DOHH2 (cell line): ENCODE measurements around the gene IFITM10.

Experiments used
- H3F3A ChIP-seq: fragments of 200-600 bp; sonication (generic), shearing (Covaris generic); 2 replicates; pipeline ENCODE4 v1.6.0; 2016; ENCODE audit warnings: antibody characterized with exemption, mild to moderate bottlenecking; ENCODE audit not compliant: control insufficient read depth, insufficient read depth
- H3K27ac ChIP-seq: fragments of 200-600 bp; sonication (generic); 2 replicates; pipeline ENCODE4 v1.5.1; 2014; ENCODE audit warnings: low read depth, mild to moderate bottlenecking, low read length, moderate library complexity
- H3K27me3 ChIP-seq: fragments of 200-600 bp; sonication (generic); 2 replicates; pipeline ENCODE4 v1.6.1; 2014; ENCODE audit warnings: mild to moderate bottlenecking, low read length, mixed read lengths; ENCODE audit not compliant: control insufficient read depth
- H3K36me3 ChIP-seq: fragments of 200-600 bp; sonication (generic); 2 replicates; pipeline ENCODE4 v1.6.1; 2014; ENCODE audit warnings: mild to moderate bottlenecking, low read length, moderate library complexity, mixed read lengths; ENCODE audit not compliant: control insufficient read depth
- H3K4me1 ChIP-seq: fragments of 200-600 bp; sonication (generic); 2 replicates; pipeline ENCODE4 v1.6.1; 2014; ENCODE audit warnings: mild to moderate bottlenecking, low read length, mixed read lengths; ENCODE audit not compliant: control insufficient read depth
- H3K4me2 ChIP-seq: fragments of 200-600 bp; sonication (generic); 2 replicates; pipeline ENCODE4 v1.6.0; 2014; ENCODE audit warnings: mild to moderate bottlenecking, low read length, moderate library complexity
- H3K4me3 ChIP-seq: fragments of 200-600 bp; sonication (generic); 2 replicates; pipeline ENCODE4 v1.5.1; 2014; ENCODE audit warnings: mild to moderate bottlenecking, low read length, mixed read lengths
- H3K79me2 ChIP-seq: fragments of 200-600 bp; sonication (generic); 2 replicates; pipeline ENCODE4 v1.6.1; 2014; ENCODE audit warnings: mild to moderate bottlenecking, low read length, mixed read lengths; ENCODE audit not compliant: control insufficient read depth
- H3K9me2 ChIP-seq: fragments of 200-600 bp; sonication (generic); replicated peaks from 2 replicates; pipeline ENCODE4 v1.6.1; 2014; ENCODE audit warnings: mild to moderate bottlenecking, low read length, mixed read lengths; ENCODE audit not compliant: control insufficient read depth
- H3K9me3 ChIP-seq: fragments of 200-600 bp; sonication (generic); 2 replicates; pipeline ENCODE4 v1.6.1; 2014; ENCODE audit warnings: antibody characterized with exemption, low read length, mixed read lengths; ENCODE audit not compliant: control insufficient read depth, insufficient read depth
- H4K20me1 ChIP-seq: fragments of 200-600 bp; sonication (generic); 2 replicates; pipeline ENCODE4 v1.6.0; 2014; ENCODE audit warnings: low read depth, mild to moderate bottlenecking, antibody characterized with exemption, low read length, moderate library complexity; ENCODE audit not compliant: control insufficient read depth, insufficient read depth
- CTCF ChIP-seq: fragments of 200-600 bp; sonication (generic); IDR thresholded peaks from one replicate; pipeline ENCODE4 v1.5.1; 2014; ENCODE audit warnings: antibody characterized with exemption, mild to moderate bottlenecking, low read depth, low read length; ENCODE audit not compliant: poor library complexity, severe bottlenecking
- EZH2phosphoT487 ChIP-seq: fragments of 200-600 bp; sonication (generic); IDR thresholded peaks from 2 replicates; pipeline ENCODE4 v1.6.1; 2017; ENCODE audit warnings: borderline replicate concordance, mild to moderate bottlenecking, antibody characterized with exemption, low read length, moderate library complexity, mixed read lengths

IFITM10 gene

GRCh38 chr11:1702506-1702905, 47.9 kb downstream of the IFITM10 start:
- Histone ChIP-seq H3K4me1 (peaks cover 13% of the 10 kb centered on the region), H3K79me2 (no peaks in the 10 kb centered on the region), H3K9me3 (no peaks in the 10 kb centered on the region), H3K4me3 (no peak overlapping the region), H3K27me3 (peaks cover 4% of the 10 kb centered on the region), H3K4me2 (no peak overlapping the region), H3K9me2 (no peaks in the 10 kb centered on the region), H3K27ac (no peak overlapping the region), H3K36me3 (no peaks in the 10 kb centered on the region), H4K20me1 (no peaks in the 10 kb centered on the region), H3F3A (no peaks in the 10 kb centered on the region)
- no peak for TF ChIP-seq EZH2phosphoT487
- no peak for TF ChIP-seq CTCF

DNA sequence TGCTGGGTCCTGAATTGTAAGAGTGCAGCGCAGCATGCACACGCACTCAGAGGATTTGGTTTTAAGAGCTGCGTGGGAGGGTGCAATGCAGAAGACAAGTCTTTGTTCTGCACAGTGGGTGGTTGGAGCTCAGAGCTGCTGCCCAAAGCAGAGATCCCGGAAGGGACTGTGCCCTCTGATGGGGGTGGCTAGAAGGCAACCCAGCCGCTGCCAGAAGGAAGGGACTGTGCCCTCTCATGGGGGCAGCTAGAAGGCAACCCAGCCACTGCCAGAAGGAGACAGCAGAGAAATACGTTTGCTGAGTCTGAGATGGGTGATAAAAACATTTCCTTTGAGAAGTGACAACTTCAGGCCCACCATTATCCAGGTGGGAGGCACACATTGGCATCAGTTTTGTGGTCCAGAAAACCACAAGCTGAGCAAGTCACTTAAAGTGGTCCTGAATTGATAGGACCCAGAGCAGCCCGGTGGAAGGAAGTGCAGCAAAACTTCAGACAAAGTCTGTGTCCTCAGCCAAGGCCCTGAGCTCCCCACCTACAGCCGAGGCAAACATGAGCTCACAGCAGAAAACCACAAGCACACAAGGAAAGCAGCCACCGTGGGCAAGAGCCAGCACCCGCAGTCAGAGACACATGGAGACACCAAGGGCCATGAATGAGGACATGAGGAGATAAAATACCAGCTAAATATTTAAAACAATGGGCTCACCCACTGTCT, 49.1 kb downstream of the IFITM10 start:
- no peak for TF ChIP-seq EZH2phosphoT487
- no peak for TF ChIP-seq CTCF
- H3K27me3 ChIP-seq: peaks cover 4% of the 10 kb centered on the region

DNA sequence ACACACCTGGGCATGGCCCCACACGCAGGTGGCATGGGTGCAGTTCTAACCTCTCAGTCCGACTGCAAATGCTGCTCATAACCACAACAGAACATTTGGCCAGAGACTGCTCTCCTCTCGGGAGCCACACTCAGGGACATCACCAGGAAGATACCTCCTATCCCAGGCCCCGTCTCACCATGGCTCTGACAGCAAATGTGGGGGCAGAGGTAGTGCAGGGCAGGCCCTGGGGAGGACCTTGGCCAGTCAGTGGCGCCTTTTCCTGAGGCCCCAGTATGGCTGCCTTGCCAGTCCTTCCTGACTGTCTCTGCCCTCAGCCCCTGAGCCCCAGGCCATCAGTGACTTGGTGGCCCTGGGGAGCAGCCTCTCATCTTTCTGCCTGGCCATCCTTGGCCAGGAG, 50.6 kb downstream of the IFITM10 start:
- no peaks in the 10 kb centered on the region for H3K79me2 ChIP-seq
- H3F3A ChIP-seq: no peaks in the 10 kb centered on the region
- TF ChIP-seq CTCF: no peak
- TF ChIP-seq EZH2phosphoT487: no peak
- H3K27me3 ChIP-seq: no peaks in the 10 kb centered on the region; the same call in 1 of the 2 replicates
- H3K27ac ChIP-seq: no peak overlapping the region
- no peaks in the 10 kb centered on the region for H4K20me1 ChIP-seq
- H3K36me3 ChIP-seq: no peaks in the 10 kb centered on the region
- no peaks in the 10 kb centered on the region for H3K9me2 ChIP-seq
- H3K4me1 ChIP-seq: no peaks in the 10 kb centered on the region
- H3K9me3 ChIP-seq: no peaks in the 10 kb centered on the region
- no peak overlapping the region for H3K4me2 ChIP-seq
- H3K4me3 ChIP-seq: no peak overlapping the region

More for the DNA sequence above, 49.1 kb downstream of the IFITM10 start:
- H4K20me1 ChIP-seq: no peaks in the 10 kb centered on the region
- H3K36me3 ChIP-seq: no peaks in the 10 kb centered on the region
- peaks cover under 1% of the 10 kb centered on the region for H3K4me1 ChIP-seq
- no peak overlapping the region for H3K27ac ChIP-seq
- H3K9me3 ChIP-seq: no peaks in the 10 kb centered on the region
- no peak overlapping the region for H3K4me2 ChIP-seq
- H3F3A ChIP-seq: no peaks in the 10 kb centered on the region
- H3K9me2 ChIP-seq: no peaks in the 10 kb centered on the region
- no peak overlapping the region for H3K4me3 ChIP-seq
- H3K79me2 ChIP-seq: no peaks in the 10 kb centered on the region
